ENCODE data around the gene CALCOCO2.
"Not testable (repeated sequence)": the region's sequence is repeated elsewhere in the genome, so short reads cannot be mapped to it uniquely, and the experiment has no call there.

CALCOCO2 gene

DNA sequence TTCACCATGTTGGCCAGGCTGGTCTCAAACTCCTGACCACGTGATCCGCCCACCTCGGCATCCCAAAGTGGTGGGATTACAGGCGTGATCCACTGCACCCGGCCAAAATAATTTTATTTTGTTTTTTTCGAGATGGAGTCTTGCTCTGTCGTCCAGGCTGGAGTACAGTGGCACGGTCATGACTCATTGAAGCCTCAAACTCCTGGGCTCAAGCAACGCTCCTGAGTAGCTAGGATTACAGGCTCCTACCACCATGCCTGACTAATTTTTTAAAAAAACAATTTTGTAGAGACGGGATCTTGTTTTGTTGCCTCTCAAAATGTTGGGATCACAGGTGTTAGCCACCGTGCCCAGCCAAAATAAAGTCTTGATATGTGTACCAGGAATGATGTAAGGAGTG is 11.4 kb upstream of the CALCOCO2 start:
- FAIRE-seq (no peak), DNase-seq (ENCODE audit: insufficient read length, low spot score) (no peak)

DNA sequence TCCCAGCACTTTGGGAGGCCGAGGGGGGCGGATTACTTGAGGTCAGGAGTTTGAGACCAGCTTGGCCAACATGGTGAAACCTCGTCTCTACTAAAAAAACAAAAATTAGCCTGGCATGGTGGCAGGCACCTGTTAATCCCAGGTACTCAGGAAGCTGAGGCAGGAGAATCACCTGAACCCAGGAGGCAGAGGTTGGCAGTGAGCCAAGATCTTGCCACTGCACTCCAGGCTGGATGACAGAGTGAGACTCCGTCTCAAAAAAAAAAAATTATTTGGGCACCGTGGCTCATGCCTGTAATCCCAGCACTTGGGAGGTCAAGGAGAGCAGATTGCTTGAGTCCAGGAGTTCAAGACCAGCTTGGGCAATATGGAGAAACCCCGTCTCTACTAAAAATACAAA is 9.9 kb upstream of the CALCOCO2 start:
- DNase-seq (ENCODE audit: insufficient read length, low spot score); FAIRE-seq: not testable (repeated sequence)

DNA sequence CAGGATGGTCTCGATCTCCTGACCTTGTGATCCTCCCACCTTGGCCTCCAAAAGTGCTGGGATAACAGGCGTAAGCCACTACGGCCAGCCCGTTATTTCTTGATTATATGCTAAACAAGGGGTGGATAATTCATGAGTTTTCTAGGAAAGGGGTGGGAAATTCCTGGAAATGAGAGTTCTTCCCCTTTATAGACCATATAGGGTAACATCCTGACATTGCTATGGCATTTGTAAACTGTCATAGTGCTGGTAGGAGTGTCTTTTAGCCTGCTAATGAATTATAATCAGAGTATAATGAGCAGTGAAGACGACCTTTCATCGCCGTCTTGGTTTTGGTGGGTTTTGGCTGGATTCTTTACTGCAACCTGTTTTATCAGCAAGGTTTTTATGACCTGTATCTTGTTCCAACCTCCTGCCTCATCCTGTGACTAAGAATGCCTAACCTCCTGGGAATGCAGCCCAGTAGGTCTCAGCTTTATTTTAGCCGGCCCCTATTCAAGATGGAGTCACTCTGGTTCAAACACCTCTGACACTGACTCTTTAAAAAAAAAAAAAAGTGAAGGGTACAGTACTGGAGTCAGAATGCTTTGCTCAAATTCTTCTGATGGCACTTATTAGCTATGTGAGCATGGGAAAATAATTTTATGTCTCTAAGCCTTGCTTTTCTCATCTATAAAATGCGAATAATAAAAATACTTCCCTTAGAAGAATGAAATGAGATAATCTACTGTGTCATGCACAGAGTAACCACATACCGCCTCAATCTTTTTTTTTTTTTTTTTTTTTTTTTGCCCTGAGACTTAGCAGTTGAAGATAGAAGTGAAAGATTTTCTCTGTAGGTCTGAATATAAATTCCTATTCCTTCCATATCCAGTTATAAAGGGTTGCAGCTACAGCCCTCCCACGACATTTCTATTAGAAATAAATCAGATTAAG is 5.1 kb upstream of the CALCOCO2 start:
- no peak for FAIRE-seq
- DNase-seq (ENCODE audit: insufficient read length, low spot score), result no peak

DNA sequence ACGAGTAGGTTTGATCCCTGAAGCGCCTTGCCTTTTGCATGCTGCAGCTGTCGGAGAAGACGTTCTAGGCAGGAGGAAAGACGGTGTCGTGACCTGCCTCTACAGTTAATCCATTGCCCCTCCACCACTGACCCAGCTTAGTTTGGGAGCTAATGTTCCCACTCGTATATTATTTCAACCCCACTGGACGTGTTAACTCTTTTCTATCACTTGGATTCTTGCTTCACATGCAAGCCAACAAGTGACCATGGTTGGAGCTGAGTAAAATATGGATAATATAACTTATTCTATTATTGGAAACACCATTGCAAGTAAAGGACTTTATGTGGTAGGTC is 681 bp downstream of the CALCOCO2 start:
- DNase-seq (ENCODE audit: insufficient read length, low spot score) (no peak), FAIRE-seq (no peak)

DNA sequence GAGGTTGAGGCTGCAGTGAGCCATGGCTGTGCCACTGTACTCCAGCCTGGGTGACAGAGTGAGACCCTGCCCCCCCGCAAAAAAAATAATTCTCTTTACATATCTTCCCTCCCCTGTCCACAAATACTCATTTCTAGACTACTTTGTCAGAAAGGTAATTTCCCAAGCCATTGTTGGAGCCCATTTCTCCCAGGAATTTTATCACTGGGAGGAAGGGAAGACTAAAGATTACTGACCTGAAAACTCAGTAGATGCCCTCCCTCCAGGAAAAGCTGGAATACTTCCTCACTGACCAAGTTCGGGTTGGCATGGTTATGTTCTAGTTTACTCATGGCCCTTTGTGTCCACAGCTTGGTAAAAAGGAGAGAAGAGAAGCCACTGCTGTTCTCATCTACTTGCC is 4.1 kb downstream of the CALCOCO2 start:
- FAIRE-seq (no peak), DNase-seq (ENCODE audit: insufficient read length, low spot score) (no peak)

DNA sequence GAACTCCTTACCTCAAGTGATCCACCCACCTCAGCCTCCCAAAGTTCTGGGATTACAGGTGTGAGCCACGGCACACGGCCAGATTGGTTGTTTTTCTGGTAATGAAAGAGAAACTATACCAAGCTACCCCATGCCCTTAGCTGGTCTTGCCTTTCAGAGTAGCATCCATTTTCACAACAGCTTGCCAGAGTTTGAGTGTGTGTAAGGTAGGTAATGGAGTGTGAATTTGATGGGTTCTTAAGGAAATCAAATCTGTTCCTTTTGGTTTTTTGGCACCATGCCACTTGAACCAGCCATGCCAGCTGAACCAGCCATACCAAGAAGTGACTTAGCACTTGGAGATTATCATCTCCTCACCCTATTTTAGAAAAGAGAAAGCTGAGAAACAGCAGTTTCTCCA is 5.1 kb downstream of the CALCOCO2 start:
- DNase-seq (ENCODE audit: insufficient read length, low spot score), result no peak
- FAIRE-seq, result no peak

DNA sequence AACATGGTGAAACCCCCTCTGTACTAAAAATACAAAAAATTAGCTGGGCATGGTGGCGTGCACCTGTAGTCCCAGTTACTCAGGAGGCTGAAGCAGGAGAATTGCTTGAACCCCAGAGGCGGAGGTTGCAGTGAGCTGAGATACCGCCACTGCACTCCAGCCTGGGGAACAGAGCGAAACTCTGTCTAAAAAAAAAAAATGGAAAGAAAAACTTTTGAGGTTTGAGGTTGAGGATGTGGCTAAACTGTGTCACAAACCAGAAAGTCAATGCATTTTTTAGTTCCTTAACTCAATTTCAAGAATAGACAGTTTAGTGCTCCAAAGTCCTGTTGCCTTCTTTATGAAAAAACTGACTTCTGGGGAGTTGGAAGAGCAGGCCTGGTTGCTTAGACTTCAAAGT is 6.6 kb downstream of the CALCOCO2 start:
- DNase-seq (ENCODE audit: insufficient read length, low spot score); FAIRE-seq: not testable (repeated sequence)

DNA sequence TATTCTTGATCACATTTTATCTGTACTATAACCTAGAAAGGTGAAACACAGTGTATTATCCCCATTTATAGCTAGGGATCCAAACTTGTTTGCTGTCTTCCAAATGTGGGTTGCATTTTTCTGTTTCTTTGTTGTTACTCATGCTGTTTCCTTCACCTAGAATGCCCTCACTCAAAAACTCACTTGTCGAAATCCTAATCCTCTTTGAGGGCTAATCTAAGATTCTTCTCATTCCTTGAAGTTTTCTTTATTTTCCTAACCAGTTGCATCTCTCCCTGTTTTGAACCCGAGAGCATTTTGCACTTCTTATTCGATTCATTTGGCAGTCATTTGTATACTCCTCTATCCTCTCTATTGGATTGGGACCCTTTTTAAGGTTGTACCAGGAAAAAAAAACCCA is 9.6 kb downstream of the CALCOCO2 start:
- FAIRE-seq, result no peak
- DNase-seq (ENCODE audit: insufficient read length, low spot score), result no peak

DNA sequence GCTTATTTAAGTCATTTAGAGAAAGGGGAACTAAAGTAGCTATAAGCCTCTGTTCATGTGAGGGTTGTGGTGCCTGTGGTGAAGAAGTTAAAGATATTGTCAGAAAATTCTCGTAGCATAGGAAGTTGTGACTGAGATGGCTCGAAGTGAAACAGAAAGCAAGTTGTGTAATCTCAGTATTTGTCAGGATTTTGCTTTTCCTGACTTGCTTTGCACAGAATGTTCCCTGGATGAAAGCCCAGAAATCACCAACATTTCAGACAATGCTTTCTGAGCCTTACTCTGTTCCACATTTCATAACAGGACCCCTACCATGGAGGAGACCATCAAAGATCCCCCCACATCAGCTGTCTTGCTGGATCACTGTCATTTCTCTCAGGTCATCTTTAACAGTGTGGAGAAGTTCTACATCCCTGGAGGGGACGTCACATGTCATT is 10.6 kb downstream of the CALCOCO2 start:
- DNase-seq (ENCODE audit: insufficient read length, low spot score), result peak; percentile 48
- FAIRE-seq, result peak; percentile 49

DNA sequence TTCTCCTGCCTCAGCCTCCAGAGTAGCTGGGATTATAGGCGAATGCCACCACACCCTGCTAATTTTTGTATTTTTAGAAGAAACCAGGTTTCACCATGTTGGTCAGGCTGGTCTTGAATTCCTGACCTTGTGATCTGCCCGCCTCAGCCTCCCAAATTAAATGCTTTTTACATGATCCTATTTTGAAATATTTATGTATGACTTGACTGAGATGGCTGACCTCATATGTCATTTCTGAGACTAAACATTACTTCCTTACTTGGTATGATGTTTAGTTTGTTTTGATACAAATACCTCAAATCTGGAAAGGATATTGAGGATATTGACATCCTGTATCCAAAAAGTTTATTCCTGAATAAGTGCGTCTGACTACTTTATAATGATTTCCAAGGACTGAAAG is 11.9 kb downstream of the CALCOCO2 start:
- no peak for FAIRE-seq
- DNase-seq (ENCODE audit: insufficient read length, low spot score), result no peak

DNA sequence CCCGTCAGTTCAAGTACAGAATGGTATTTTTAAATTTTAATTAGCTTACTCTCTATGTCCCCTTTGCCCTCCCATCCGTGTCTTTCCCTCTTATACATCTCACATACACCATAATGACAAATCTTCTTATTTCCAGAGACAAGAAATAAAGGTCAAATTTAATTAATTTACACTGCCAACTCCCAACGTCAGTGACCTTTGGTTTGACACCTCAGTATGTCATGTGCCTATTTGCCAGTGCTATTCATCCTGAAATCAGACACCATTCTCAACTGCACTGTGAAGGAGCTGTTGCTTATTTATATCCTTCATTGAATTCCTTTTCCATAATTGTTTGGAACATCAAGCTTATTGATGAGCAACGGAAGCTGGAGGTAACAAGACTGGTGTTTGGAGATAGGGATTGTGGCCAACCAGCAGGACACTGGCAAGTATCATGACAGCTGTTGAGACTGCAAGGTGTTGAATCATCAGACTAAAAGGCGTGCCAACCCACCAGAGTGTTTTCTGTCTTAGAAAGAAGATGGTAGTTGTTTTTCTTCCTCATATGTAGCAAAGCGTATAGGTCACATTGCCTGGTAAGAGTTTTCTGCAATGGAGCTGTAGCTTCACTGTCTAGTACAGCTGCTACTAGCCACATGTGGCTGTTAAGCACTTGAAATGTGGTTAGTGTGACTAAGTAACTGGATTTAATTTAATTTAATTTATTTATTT is 12.5 kb downstream of the CALCOCO2 start:
- FAIRE-seq, result peak; percentile 13

DNA sequence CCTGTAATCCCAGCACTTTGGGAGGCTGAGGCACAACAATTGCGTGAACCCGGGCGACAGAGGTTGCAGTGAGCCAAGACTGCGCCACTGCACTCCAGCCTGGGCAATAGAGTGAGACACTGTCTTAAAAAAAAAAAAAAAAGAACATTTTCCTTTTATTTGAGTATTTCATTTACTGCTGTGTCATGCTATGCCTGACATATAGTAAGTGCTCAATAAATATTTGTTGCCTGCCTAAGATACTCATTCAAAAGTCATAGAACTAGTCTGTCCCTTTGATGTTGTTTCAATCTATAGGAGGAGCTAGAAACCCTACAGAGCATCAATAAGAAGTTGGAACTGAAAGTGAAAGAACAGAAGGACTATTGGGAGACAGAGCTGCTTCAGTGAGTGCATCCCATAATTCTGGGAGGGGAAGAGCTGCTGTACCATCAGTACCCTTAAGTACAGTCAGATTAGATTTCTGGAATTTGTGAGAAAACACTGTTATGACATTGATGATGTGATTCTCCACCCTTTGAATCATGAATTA is 20.0 kb downstream of the CALCOCO2 start:
- DNase-seq (ENCODE audit: insufficient read length, low spot score), result no peak
- no peak for FAIRE-seq

More for the DNA sequence above, 12.5 kb downstream of the CALCOCO2 start:
- DNase-seq (ENCODE audit: insufficient read length, low spot score), result no peak

DNA sequence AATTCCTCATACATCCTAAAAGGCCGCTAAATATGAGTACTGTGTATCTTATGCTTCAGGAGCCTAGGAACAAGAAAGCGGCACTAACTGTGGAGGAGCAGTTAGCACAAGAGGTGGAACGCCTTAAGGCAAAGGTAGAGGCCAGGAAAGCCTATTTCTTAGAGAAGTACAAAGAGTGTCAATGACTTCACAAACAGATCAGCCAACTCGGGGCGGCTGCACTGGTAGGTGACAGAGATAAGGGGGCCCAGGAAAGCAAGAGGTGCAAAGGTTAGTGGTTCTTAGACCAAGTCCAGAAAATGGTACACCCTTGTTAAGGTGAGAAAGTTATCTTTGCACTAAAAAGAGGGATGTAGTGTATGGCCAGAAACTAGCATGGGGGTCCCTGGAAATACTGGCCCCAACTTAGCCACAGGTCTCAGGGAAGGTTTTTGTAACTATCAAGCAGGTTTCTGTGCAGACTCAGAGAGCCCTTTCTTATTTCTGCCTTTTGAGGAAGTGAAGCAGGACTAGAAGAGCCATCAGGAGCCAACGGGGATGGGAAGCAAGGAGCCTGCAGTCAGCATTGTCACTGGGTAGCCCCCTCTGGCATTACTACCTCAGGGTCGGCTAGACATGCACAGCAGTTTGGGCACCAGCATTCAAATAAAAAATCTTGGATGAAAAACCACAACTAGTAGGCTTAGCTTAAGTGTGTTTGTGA is 24.1 kb downstream of the CALCOCO2 start:
- FAIRE-seq (no peak), DNase-seq (ENCODE audit: insufficient read length, low spot score) (no peak)

DNA sequence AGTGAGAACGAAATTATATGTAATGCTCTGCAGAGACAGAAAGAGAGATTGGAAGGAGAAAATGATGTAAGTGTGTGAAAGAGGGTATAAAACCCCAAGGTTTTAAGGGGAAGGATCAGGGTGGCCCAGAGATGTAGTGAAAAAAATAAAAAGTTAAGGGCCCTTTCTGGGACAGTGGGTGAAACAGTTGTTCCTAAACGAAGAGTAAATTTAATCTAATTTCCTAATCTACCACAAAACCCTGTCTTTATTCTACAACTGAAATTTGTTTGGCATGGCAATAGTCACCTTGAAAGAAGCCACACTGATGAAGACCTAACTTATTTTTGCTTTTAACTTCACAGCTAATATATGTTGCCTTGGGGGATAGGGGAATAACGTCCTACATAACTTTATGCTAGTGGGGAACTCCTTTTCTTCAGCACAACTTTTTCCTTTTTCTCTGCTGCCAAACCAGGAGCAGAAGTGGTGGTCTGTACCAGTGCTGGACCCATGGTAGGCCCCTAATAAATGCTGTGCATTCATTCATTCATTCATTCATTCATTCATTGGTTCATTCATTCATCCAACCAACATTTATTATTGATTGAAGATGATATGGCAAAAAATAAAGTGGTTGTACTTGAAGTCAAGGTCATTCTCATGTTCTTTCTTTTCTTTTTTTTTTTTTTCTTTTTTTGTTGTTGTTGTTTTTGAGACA is 25.4 kb downstream of the CALCOCO2 start:
- FAIRE-seq (no peak), DNase-seq (ENCODE audit: insufficient read length, low spot score) (no peak)

DNA sequence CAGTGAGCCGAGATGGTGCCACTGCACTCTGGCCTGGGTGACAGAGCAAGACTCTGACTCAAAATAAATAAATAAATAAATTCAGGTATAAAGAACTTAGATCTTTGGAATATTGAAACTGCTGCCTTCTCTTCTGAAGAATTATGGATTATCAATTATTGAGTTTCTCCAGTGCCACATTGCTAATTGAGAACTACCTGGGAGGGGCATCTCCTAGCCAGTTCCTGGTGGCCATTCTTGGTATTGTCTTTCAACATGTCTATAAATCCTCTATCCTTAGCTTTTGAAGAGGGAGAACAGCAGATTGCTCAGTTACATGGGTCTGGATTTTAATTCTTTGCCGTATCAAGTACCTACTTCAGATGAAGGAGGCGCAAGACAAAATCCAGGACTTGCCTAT is 29.2 kb downstream of the CALCOCO2 start:
- FAIRE-seq, result no peak
- DNase-seq (ENCODE audit: insufficient read length, low spot score), result no peak

DNA sequence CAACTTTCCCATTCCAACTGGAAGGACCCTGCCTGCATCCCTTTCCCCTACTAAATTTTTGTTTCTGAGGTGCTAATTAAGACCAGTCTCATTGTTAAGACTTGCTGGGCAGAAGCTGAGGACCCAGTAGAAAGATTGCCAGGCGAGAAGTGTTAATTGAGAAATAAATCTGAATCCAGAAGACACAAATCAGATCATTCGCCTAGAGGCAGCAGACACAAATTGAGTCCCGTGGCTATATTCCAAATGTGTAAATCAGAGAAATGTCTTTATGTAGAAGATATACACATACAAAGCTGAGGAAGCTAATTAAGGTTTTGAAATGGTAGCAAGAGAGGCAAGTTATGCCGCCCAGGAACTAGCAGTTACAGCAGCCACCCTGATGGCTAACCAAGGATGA is 29.6 kb downstream of the CALCOCO2 start:
- FAIRE-seq (no peak), DNase-seq (ENCODE audit: insufficient read length, low spot score) (no peak)

DNA sequence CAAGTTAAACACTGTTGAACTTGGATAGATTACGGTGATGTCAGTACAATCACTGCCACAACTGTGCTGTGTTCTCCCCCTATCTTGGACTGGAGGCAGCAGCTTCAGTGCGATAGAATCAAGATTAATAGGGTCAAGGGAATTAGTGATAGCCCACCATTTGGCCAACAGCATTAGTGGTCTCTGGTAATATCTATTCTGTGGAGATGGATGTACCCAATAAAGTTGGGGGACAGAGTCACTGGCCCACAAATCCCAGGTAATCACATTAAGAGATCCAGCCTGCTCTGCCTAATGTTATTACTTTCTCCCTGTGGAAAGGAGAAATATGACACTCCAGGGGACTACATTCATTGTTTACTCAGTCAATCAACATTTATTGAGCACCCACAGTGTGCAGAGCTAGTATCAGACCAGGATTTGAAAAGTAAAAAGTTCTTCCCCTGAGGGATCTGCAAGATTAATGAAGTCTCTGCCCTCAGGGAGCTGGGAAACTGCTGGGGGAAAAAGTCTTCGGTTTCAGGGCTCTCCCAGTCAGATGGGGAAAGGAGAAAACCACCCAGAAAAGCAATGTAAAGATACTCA is 38.2 kb downstream of the CALCOCO2 start:
- DNase-seq (ENCODE audit: insufficient read length, low spot score), result no peak
- FAIRE-seq, result peak; percentile 23

DNA sequence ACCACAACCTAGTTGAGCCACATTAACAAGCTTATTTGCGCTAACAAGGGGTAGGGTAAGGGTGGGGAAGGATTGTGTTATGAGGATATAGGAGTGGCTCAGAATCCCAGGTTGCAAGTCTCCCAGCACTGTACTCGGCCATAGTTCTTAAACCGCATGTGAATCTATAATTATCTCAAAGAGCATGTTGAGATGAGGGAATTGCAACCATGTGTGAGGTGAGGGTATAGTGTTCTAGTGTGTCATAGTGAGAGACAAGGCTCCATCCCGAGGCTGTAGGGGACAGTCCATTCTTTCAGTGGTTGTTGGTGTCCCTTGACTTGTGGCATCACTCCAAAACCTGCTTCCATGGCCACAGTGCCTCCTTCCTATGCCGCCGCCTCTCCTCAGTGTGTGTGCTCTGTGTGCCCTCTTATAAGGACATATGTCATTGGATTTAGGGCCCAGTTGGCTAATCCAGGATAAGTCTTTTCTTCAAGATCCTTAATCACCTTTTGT is 39.0 kb downstream of the CALCOCO2 start:
- FAIRE-seq (peak; percentile 67), DNase-seq (ENCODE audit: insufficient read length, low spot score) (no peak)

DNA sequence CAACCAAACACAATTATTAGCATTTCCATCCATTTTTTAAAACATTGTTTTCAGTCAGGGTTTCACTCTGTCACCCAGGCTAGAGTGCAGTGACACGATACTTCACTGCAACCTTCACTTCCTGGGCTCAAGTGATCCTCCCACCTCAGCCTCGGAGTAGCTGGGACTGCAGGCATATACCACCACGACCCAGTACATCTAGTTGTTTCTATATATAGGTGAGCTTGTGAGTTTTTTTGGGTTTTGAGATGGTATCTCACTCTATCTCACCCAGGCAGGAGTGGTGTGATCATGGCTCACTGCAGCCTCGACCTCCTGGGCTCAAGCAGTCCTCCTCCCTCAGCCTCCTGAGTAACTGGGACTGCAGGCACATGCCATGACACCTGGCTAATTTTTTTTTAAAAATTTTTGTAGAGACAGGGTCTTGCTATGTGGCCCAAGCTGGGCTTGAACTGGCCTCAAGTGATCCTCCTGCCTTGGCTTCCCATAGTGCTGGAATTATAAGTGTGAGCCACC is 40.3 kb downstream of the CALCOCO2 start:
- DNase-seq (ENCODE audit: insufficient read length, low spot score) (no peak), FAIRE-seq (no peak)
